H1 (cell line): Measurements from ENCODE around the gene UCHL1. TPM values are rescaled to one million over a fixed set of nuclear protein-coding genes. Genes with fewer than 3 reads are reported as not detected.
A peak's percentile ranks its signal among the peaks of the same experiment; 100 is the strongest.

ENCODE experiments used
- CTCF ChIA-PET: fragments of 300-600 bp; sonication (Branson Sonifier 250); formaldehyde crosslinking; loops from one replicate; lab custom pipeline; 2021; ENCODE audit not compliant: partially characterized antibody; lab: Charles Lee
- POLR2A ChIA-PET: fragments of 300-600 bp; sonication (Branson Sonifier 250); formaldehyde crosslinking; loops from one replicate; lab custom pipeline; 2021; ENCODE audit warnings: inconsistent platforms; ENCODE audit not compliant: partially characterized antibody; lab: Charles Lee
- DNase-seq, 2 experiments: peaks; one replicate each; pipeline versions ENCODE4 v3.0.0 to v3.0.0-alpha.2; 2010 to 2022; ENCODE audit warnings: low spot score in 2 of 2, low read depth in 1 of 2, mixed read lengths in 1 of 2
- FAIRE-seq: peaks from 2 replicates; lab custom pipeline; 2011; peaks lifted over from hg19 to GRCh38; lab: Jason Lieb, UNC
- H2AFZ ChIP-seq: 2 replicates; pipeline ENCODE4 v1.8.1; 2012; ENCODE audit warnings: low read length, inconsistent platforms
- H2AK5ac ChIP-seq: 2 replicates; pipeline ENCODE4 v1.6.1; 2013; ENCODE audit warnings: low read depth, low read length
- H2BK120ac ChIP-seq: replicated peaks from 2 replicates; pipeline ENCODE3; 2013; ENCODE audit warnings: low read depth, low read length, inconsistent platforms
- H2BK12ac ChIP-seq: 2 replicates; pipeline ENCODE4 v1.6.1; 2013; ENCODE audit warnings: low read depth, low read length
- H2BK15ac ChIP-seq: 2 replicates; pipeline ENCODE4 v1.6.1; 2013; ENCODE audit warnings: low read length
- H2BK20ac ChIP-seq: 2 replicates; pipeline ENCODE4 v1.6.1; 2013; ENCODE audit warnings: low read length
- H2BK5ac ChIP-seq: 2 replicates; pipeline ENCODE4 v1.6.1; 2013; ENCODE audit warnings: low read depth, low read length
- H3K14ac ChIP-seq: 2 replicates; pipeline ENCODE4 v1.6.1; 2013; ENCODE audit warnings: inconsistent platforms; ENCODE audit not compliant: insufficient read length
- H3K18ac ChIP-seq: 2 replicates; pipeline ENCODE4 v1.6.1; 2013; ENCODE audit warnings: low read length; ENCODE audit errors: extremely low read depth
- H3K23ac ChIP-seq: 2 replicates; pipeline ENCODE4 v1.6.1; 2013; ENCODE audit warnings: inconsistent platforms; ENCODE audit not compliant: insufficient read length
- H3K23me2 ChIP-seq: 2 replicates; pipeline ENCODE4 v1.6.1; 2013; ENCODE audit warnings: low read depth, low read length
- H3K27ac ChIP-seq: 2 replicates; pipeline ENCODE4 v1.6.1; 2011; ENCODE audit warnings: low read depth, low read length, inconsistent platforms
- H3K27me3 ChIP-seq, 4 experiments: replicated peaks in 1 of 4; 1 replicate in 1 of 4; 2 replicates in 3 of 4; pipeline versions ENCODE4 v1.6.1 to v1.8.1; 2011 to 2013; ENCODE audit warnings: low read length in 3 of 4, mild to moderate bottlenecking in 3 of 4, inconsistent platforms in 2 of 4, mixed read lengths in 2 of 4, moderate library complexity in 1 of 4; ENCODE audit not compliant: control insufficient read depth in 3 of 4, insufficient read depth in 3 of 4; ENCODE audit errors: extremely low read depth in 1 of 4
- H3K36me3 ChIP-seq, 4 experiments: 2 replicates each; pipeline versions ENCODE4 v1.6.1 to v1.8.1; 2011 to 2013; ENCODE audit warnings: mild to moderate bottlenecking in 4 of 4, low read length in 3 of 4, moderate library complexity in 2 of 4, control low read depth in 1 of 4, inconsistent platforms in 1 of 4; ENCODE audit not compliant: insufficient read depth in 4 of 4, control insufficient read depth in 2 of 4
- H3K4ac ChIP-seq: replicated peaks from 2 replicates; pipeline ENCODE3; 2013; ENCODE audit warnings: low read length, low read depth, mixed read lengths, inconsistent platforms; ENCODE audit not compliant: insufficient read length
- H3K4me1 ChIP-seq, 4 experiments: replicated peaks in 1 of 4; 1 replicate in 1 of 4; 2 replicates in 3 of 4; pipeline versions ENCODE4 v1.6.1 to v1.8.1; 2011 to 2013; ENCODE audit warnings: low read length in 3 of 4, inconsistent platforms in 2 of 4, mixed read lengths in 1 of 4; ENCODE audit not compliant: insufficient read depth in 4 of 4, control insufficient read depth in 3 of 4
- H3K4me2 ChIP-seq, 2 experiments: 2 replicates each; pipeline versions ENCODE4 v1.6.1 to v1.8.1; 2011 to 2013; ENCODE audit warnings: low read depth in 2 of 2, low read length in 2 of 2, control low read depth in 1 of 2, inconsistent platforms in 1 of 2, mild to moderate bottlenecking in 1 of 2; ENCODE audit not compliant: insufficient read depth in 1 of 2
- H3K4me3 ChIP-seq, 4 experiments: fragments of 200-600, 300-600 bp in 1 of 4; sonication (generic), shearing (Covaris generic), sonication (Bioruptor Twin) in 1 of 4; 2 replicates each; pipeline versions ENCODE4 v1.5.1 to v1.8.1; 2011 to 2016; ENCODE audit warnings: low read length in 4 of 4, low read depth in 3 of 4, control low read depth in 2 of 4, inconsistent platforms in 2 of 4, mild to moderate bottlenecking in 2 of 4, mixed read lengths in 1 of 4, moderate library complexity in 1 of 4; ENCODE audit not compliant: insufficient read depth in 2 of 4; ENCODE audit errors: extremely low read depth in 1 of 4
- H3K56ac ChIP-seq: replicated peaks from 2 replicates; pipeline ENCODE3; 2013; ENCODE audit warnings: low read depth, mild to moderate bottlenecking, mixed read lengths, low read length, inconsistent platforms; ENCODE audit not compliant: insufficient read length
- H3K79me1 ChIP-seq: 2 replicates; pipeline ENCODE4 v1.6.1; 2013; ENCODE audit warnings: low read depth, low read length, control low read depth
- H3K79me2 ChIP-seq, 2 experiments: 2 replicates each; pipeline versions ENCODE4 v1.6.1 to v1.8.1; 2012 to 2013; ENCODE audit warnings: low read length in 2 of 2, mild to moderate bottlenecking in 2 of 2, inconsistent platforms in 1 of 2; ENCODE audit not compliant: insufficient read depth in 2 of 2, control insufficient read depth in 1 of 2
- H3K9ac ChIP-seq, 4 experiments: replicated peaks in 1 of 4; 1 replicate in 1 of 4; 2 replicates in 3 of 4; pipeline versions ENCODE4 v1.6.1 to v1.8.1; 2011 to 2013; ENCODE audit warnings: low read depth in 3 of 4, low read length in 3 of 4, control low read depth in 2 of 4, mild to moderate bottlenecking in 2 of 4, moderate library complexity in 2 of 4, inconsistent platforms in 1 of 4; ENCODE audit errors: extremely low read depth in 1 of 4
- H3K9me3 ChIP-seq, 2 experiments: 2 replicates each; pipeline versions ENCODE4 v1.6.1 to v1.8.1; 2012 to 2013; ENCODE audit warnings: mild to moderate bottlenecking in 2 of 2, moderate library complexity in 2 of 2, control low read depth in 1 of 2, inconsistent platforms in 1 of 2, low read depth in 1 of 2, low read length in 1 of 2, mixed read lengths in 1 of 2; ENCODE audit not compliant: insufficient read depth in 2 of 2
- H4K20me1 ChIP-seq, 2 experiments: replicated peaks in 1 of 2; 2 replicates each; pipeline versions ENCODE3 to v1.8.1; 2011 to 2013; ENCODE audit warnings: inconsistent platforms in 2 of 2, low read length in 2 of 2, mild to moderate bottlenecking in 1 of 2; ENCODE audit not compliant: insufficient read depth in 2 of 2, control insufficient read depth in 1 of 2
- H4K5ac ChIP-seq: 2 replicates; pipeline ENCODE4 v1.6.1; 2013; ENCODE audit warnings: low read length, low read depth, mixed read lengths, inconsistent platforms; ENCODE audit not compliant: insufficient read length
- H4K8ac ChIP-seq: 2 replicates; pipeline ENCODE4 v1.8.0; 2013; ENCODE audit warnings: mild to moderate bottlenecking, moderate library complexity, low read length, inconsistent platforms; ENCODE audit not compliant: insufficient read depth; ENCODE audit errors: extremely low read depth
- H4K91ac ChIP-seq: replicated peaks from 2 replicates; pipeline ENCODE3; 2013; ENCODE audit warnings: low read length, mixed read lengths, inconsistent platforms; ENCODE audit not compliant: insufficient read length
- ASH2L ChIP-seq: fragments of 200-600, 300-600 bp; sonication (generic); IDR thresholded peaks from one replicate; pipeline ENCODE4 v1.7.1; 2017; ENCODE audit warnings: low read length
- CBX5 ChIP-seq: fragments of 300-800, 300-1000 bp; sonication (generic); IDR thresholded peaks from 2 replicates; pipeline ENCODE4 v1.7.1; 2016; ENCODE audit warnings: antibody characterized with exemption, low read length, low read depth
- EGR1 ChIP-seq: IDR thresholded peaks from 2 replicates; pipeline ENCODE4 v1.6.1; 2011; ENCODE audit warnings: low read depth, low read length, borderline replicate concordance
- JUN ChIP-seq: IDR thresholded peaks from 2 replicates; pipeline ENCODE4 v1.6.1; 2011; ENCODE audit warnings: low read depth, mild to moderate bottlenecking, improper control_type of control experiment, low read length
- JUND ChIP-seq: IDR thresholded peaks from 2 replicates; pipeline ENCODE4 v1.6.1; 2011; ENCODE audit warnings: mild to moderate bottlenecking, improper control_type of control experiment, low read length
- MAFK ChIP-seq: IDR thresholded peaks from 2 replicates; pipeline ENCODE4 v1.6.1; 2012; ENCODE audit warnings: low read depth, mild to moderate bottlenecking, improper control_type of control experiment, low read length
- NRF1 ChIP-seq: IDR thresholded peaks from 2 replicates; pipeline ENCODE4 v1.6.1; 2011; ENCODE audit warnings: mild to moderate bottlenecking, low read depth, low read length, improper control_type of control experiment
- POLR2A ChIP-seq, 2 experiments: IDR thresholded peaks; 1 replicate in 1 of 2; 2 replicates in 1 of 2; pipeline ENCODE4 v1.6.1; 2011; ENCODE audit warnings: low read depth in 2 of 2, low read length in 2 of 2, mild to moderate bottlenecking in 2 of 2; ENCODE audit errors: control extremely low read depth in 1 of 2
- POLR2AphosphoS5 ChIP-seq: IDR thresholded peaks from 2 replicates; pipeline ENCODE4 v1.6.1; 2011; ENCODE audit warnings: low read depth, low read length
- RXRA ChIP-seq: IDR thresholded peaks from 2 replicates; pipeline ENCODE4 v1.6.1; 2011; ENCODE audit warnings: low read depth, mild to moderate bottlenecking, low read length, moderate library complexity; ENCODE audit not compliant: insufficient read depth
- TBP ChIP-seq: IDR thresholded peaks from 2 replicates; pipeline ENCODE4 v1.6.1; 2011; ENCODE audit warnings: low read depth, low read length, improper control_type of control experiment
- WGBS, 2 experiments: shearing (Covaris generic) in 1 of 2; methylation state at CpG; one replicate each; pipeline versions ENCODE4 v1.1.6 to v1.1.7; 2013 to 2015; ENCODE audit warnings: low lambda C conversion rate in 2 of 2, mixed read lengths in 2 of 2, inconsistent platforms in 1 of 2, low coverage in 1 of 2, missing lambda C conversion rate in 1 of 2; ENCODE audit not compliant: insufficient replicate concordance in 2 of 2, insufficient coverage in 1 of 2, insufficient read length in 1 of 2; ENCODE audit errors: extremely low coverage in 1 of 2, missing lambda C conversion rate in 1 of 2; 5-methylcytosine and 5-hydroxymethylcytosine counted together
- polyA plus RNA-seq, 7 experiments: library from polyadenylated mRNA; depleted of rRNA in 3 of 7; stranded (reverse) in 5 of 7; unstranded in 2 of 7; fragments of >200 nt in 5 of 7; fragments of 200-250 nt in 2 of 7; gene quantifications; 1 replicate in 5 of 7; 2 replicates in 1 of 7; 4 replicates in 1 of 7; pipeline versions ENCODE4 v1.2.1 to v1.2.3, GENCODE V29; 2011 to 2013; ENCODE audit warnings: missing spikeins in 2 of 7, mixed read lengths in 2 of 7
- total RNA-seq: library from RNA; stranded (reverse); fragmentation: NEBNext Ultra II Directional; extraction: Animal tissue kit (Norgen Biotek cat#: 25700); gene quantifications from 2 replicates; pipeline ENCODE4 v1.2.1, GENCODE V29; 2021

UCHL1 gene
- total and polyA plus RNA-seq, 2 of the 8 experiments (the other 6 are each of a cell fraction or from before 2014, with no cell fraction given): 781 to 1,717 TPM

- H2BK120ac ChIP-seq: no peak overlapping the region
- DNase-seq: no peak
- no peak overlapping the region for H2AFZ ChIP-seq
- no peak overlapping the region for H3K27ac ChIP-seq
- no peaks in the 10 kb centered on the region for H3K9me3 ChIP-seq
- H3K56ac ChIP-seq: no peak overlapping the region
- no peak overlapping the region for H4K8ac ChIP-seq
- no peak overlapping the region for H4K91ac ChIP-seq
- H3K18ac ChIP-seq: no peak overlapping the region
- H3K27me3 ChIP-seq: no peaks in the 10 kb centered on the region
- no peaks in the 10 kb centered on the region for H3K79me2 ChIP-seq
- peaks cover 3 to 7% of the 10 kb centered on the region in 2 experiments for H4K20me1 ChIP-seq
- 86% methylated on average over 7 of the region's 7 CpGs; no CpG with 5 or more reads in 1 of the 2 experiments for WGBS, 2 experiments
- ChIA-PET CTCF (interaction anchor here (0.7 to 1.6 kb wide), 4 partner anchors 10 to 909 kb away, joined by 3 to 6 read pairs (median 4); partner anchors contain the start of gene UCHL1), POLR2A (interaction anchor here (0.7 to 6.2 kb wide), 4 partner anchors 11 to 102 kb away, joined by 3 to 150 read pairs (median 13); partner anchors contain the start of gene UCHL1)
- no peak overlapping the region for H3K4me2 ChIP-seq
- no peak overlapping the region for H3K9ac ChIP-seq
- H2AK5ac ChIP-seq: no peak overlapping the region
- peaks cover 28 to 60% (median 41%) of the 10 kb centered on the region in 4 experiments for H3K36me3 ChIP-seq
- H4K5ac ChIP-seq: no peak overlapping the region
- no peak overlapping the region for H3K14ac ChIP-seq
- no peaks in the 10 kb centered on the region for H3K4me1 ChIP-seq
- no peak overlapping the region for H2BK15ac ChIP-seq
- no peak overlapping the region for H3K4ac ChIP-seq
- H3K23me2 ChIP-seq: no peaks in the 10 kb centered on the region
- H3K4me3 ChIP-seq: no peak overlapping the region
- no peak overlapping the region for H2BK20ac ChIP-seq
- no peak for FAIRE-seq
- H2BK12ac ChIP-seq: no peak overlapping the region
- no peaks in the 10 kb centered on the region for H3K79me1 ChIP-seq
- H2BK5ac ChIP-seq: no peak overlapping the region
- no peak overlapping the region for H3K23ac ChIP-seq
- TF ChIP-seq CBX5 (no peak), TBP (no peak), POLR2A (IDR thresholded peaks at IDR 0.05; ENCODE audit: control extremely low read depth in 1 of 2, low read depth in 2 of 2, low read length in 2 of 2) (peak in 1 of 2 experiments; percentile 73; a peak in 1 of 3 replicates), JUN (no peak), ASH2L (no peak), MAFK (no peak), JUND (no peak), RXRA (no peak), EGR1 (no peak), NRF1 (no peak), POLR2AphosphoS5 (peak; percentile 88)
These were observed 12.2 kb downstream of the UCHL1 start for GRCh38 chr4:41268721-41269517.
